GM21447 (cell line): Measurements from ENCODE around the gene SNTG2.

Experiments used
- ATAC-seq: cut with Tn5 transposase; IDR thresholded peaks from one replicate; pipeline ENCODE4 v1.9.1; 2021; ENCODE audit not compliant: unreplicated experiment

The SNTG2 gene

GRCh38 chr2:1047485-1047884 is 96.8 kb downstream of the SNTG2 start:
- ATAC-seq: no peak

- ATAC-seq: no peak
These were observed 99.0 kb downstream of the SNTG2 start for GRCh38 chr2:1049691-1050090.

- ATAC-seq: no peak
These were observed 100.4 kb downstream of the SNTG2 start for GRCh38 chr2:1051075-1051474.

GRCh38 chr2:1052771-1053191 is 102.1 kb downstream of the SNTG2 start:
- no peak for ATAC-seq

GRCh38 chr2:1053786-1054185 is 103.1 kb downstream of the SNTG2 start:
- no peak for ATAC-seq

GRCh38 chr2:1054399-1054798 is 103.8 kb downstream of the SNTG2 start:
- ATAC-seq: no peak

GRCh38 chr2:1055014-1055595 is 104.5 kb downstream of the SNTG2 start:
- ATAC-seq: no peak

- no peak for ATAC-seq
These were observed 109.7 kb downstream of the SNTG2 start for GRCh38 chr2:1060372-1060771.

GRCh38 chr2:1060987-1061386 is 110.3 kb downstream of the SNTG2 start:
- no peak for ATAC-seq

- no peak for ATAC-seq
These were observed 117.6 kb downstream of the SNTG2 start for GRCh38 chr2:1068241-1068640.

- ATAC-seq: no peak
These were observed 118.2 kb downstream of the SNTG2 start for GRCh38 chr2:1068822-1069221.

GRCh38 chr2:1069847-1070246 is 119.2 kb downstream of the SNTG2 start:
- no peak for ATAC-seq

- no peak for ATAC-seq
These were observed 120.0 kb downstream of the SNTG2 start for GRCh38 chr2:1070601-1071000.

GRCh38 chr2:1071650-1072049 is 121.0 kb downstream of the SNTG2 start:
- no peak for ATAC-seq

GRCh38 chr2:1072250-1072649 is 121.6 kb downstream of the SNTG2 start:
- no peak for ATAC-seq

- ATAC-seq: no peak
These were observed 127.3 kb downstream of the SNTG2 start for GRCh38 chr2:1077911-1078310.

- ATAC-seq: no peak
These were observed 127.7 kb downstream of the SNTG2 start for GRCh38 chr2:1078326-1078725.

GRCh38 chr2:1079873-1080799 is 129.5 kb downstream of the SNTG2 start:
- ATAC-seq: no peak

GRCh38 chr2:1081451-1082225 is 131.0 kb downstream of the SNTG2 start:
- ATAC-seq: no peak

- ATAC-seq: no peak
These were observed 132.0 kb downstream of the SNTG2 start for GRCh38 chr2:1082456-1083205.
